GM23338 (cell line): Measurements from ENCODE around the gene RGS19. TPM values are rescaled to one million over a fixed set of nuclear protein-coding genes. Genes with fewer than 3 reads are reported as not detected.

Experiments used
- ATAC-seq: fragments of 200-7000 bp; cut with Tn5 transposase; 3 replicates; pipeline ENCODE4 v1.9.1; 2020
- DNase-seq: peaks from one replicate; pipeline ENCODE4 v3.0.0-alpha.2; 2015; ENCODE audit warnings: low spot score
- H2AFZ ChIP-seq: fragments of 200-600 bp; sonication (generic); 2 replicates; pipeline ENCODE4 v1.8.0; 2016; ENCODE audit warnings: antibody characterized with exemption, mild to moderate bottlenecking, moderate library complexity
- H3F3A ChIP-seq: fragments of 200-600 bp; sonication (generic); replicated peaks from 2 replicates; pipeline ENCODE4 v1.8.0; 2017; ENCODE audit warnings: antibody characterized with exemption, mixed run types, low read depth
- H3K27ac ChIP-seq: fragments of 200-600 bp; sonication (generic); 2 replicates; pipeline ENCODE4 v1.6.1; 2016; ENCODE audit warnings: low read depth
- H3K27me3 ChIP-seq: fragments of 200-600 bp; sonication (generic); 2 replicates; pipeline ENCODE4 v1.8.0; 2016; ENCODE audit warnings: mild to moderate bottlenecking, mixed run types, moderate library complexity; ENCODE audit not compliant: insufficient read depth
- H3K36me3 ChIP-seq: fragments of 200-600 bp; sonication (generic); 2 replicates; pipeline ENCODE4 v1.8.0; 2016; ENCODE audit warnings: mild to moderate bottlenecking; ENCODE audit not compliant: insufficient read depth
- H3K4me1 ChIP-seq: fragments of 200-600 bp; sonication (generic); 2 replicates; pipeline ENCODE4 v1.8.0; 2016; ENCODE audit warnings: mild to moderate bottlenecking, moderate library complexity; ENCODE audit not compliant: insufficient read depth
- H3K4me2 ChIP-seq: fragments of 200-600 bp; sonication (generic); 2 replicates; pipeline ENCODE4 v1.7.1; 2017; ENCODE audit warnings: mixed run types
- H3K4me3 ChIP-seq: fragments of 200-600 bp; sonication (generic); 2 replicates; pipeline ENCODE4 v1.6.1; 2016; ENCODE audit warnings: mixed run types
- H3K79me2 ChIP-seq: fragments of 200-600 bp; sonication (generic); replicated peaks from 2 replicates; pipeline ENCODE4 v1.8.0; 2017; ENCODE audit warnings: mild to moderate bottlenecking; ENCODE audit not compliant: insufficient read depth
- H3K9me2 ChIP-seq: fragments of 200-600 bp; sonication (generic); 2 replicates; pipeline ENCODE4 v1.8.0; 2017; ENCODE audit not compliant: insufficient read depth
- H4K20me1 ChIP-seq: fragments of 200-600 bp; sonication (generic); replicated peaks from 2 replicates; pipeline ENCODE4 v1.8.0; 2017; ENCODE audit warnings: mild to moderate bottlenecking; ENCODE audit not compliant: insufficient read depth
- H3K27ac Mint-ChIP-seq: 2 replicates; pipeline ENCODE4 v1.8.0; 2020; ENCODE audit warnings: inconsistent platforms, mild to moderate bottlenecking, moderate library complexity, mixed read lengths
- H3K27me3 Mint-ChIP-seq: 3 replicates; pipeline ENCODE4 v1.8.0; 2022; ENCODE audit warnings: low read depth, mild to moderate bottlenecking, moderate library complexity, mixed read lengths, inconsistent platforms; ENCODE audit not compliant: insufficient read depth, poor library complexity
- H3K36me3 Mint-ChIP-seq: 3 replicates; pipeline ENCODE4 v1.8.0; 2021; ENCODE audit warnings: low read depth, mild to moderate bottlenecking, inconsistent platforms, moderate library complexity, mixed read lengths
- H3K4me1 Mint-ChIP-seq: 3 replicates; pipeline ENCODE4 v1.8.0; 2020; ENCODE audit warnings: mild to moderate bottlenecking, inconsistent platforms, mixed read lengths
- H3K4me3 Mint-ChIP-seq: 3 replicates; pipeline ENCODE4 v1.8.0; 2021; ENCODE audit warnings: moderate library complexity, mild to moderate bottlenecking, inconsistent platforms, mixed read lengths
- H3K9me3 Mint-ChIP-seq: 3 replicates; pipeline ENCODE4 v1.8.0; 2020; ENCODE audit warnings: moderate library complexity, mild to moderate bottlenecking, inconsistent platforms, mixed read lengths
- CREB1 ChIP-seq: fragments of 250-450 bp; sonication (Bioruptor Pico); IDR thresholded peaks from 2 replicates; pipeline ENCODE4 v1.5.0; 2020; ENCODE audit warnings: low read depth, mild to moderate bottlenecking, moderate library complexity
- EZH2 ChIP-seq: fragments of 200-600 bp; sonication (generic); IDR thresholded peaks from one replicate; pipeline ENCODE4 v1.8.0; 2017; ENCODE audit warnings: antibody characterized with exemption, mild to moderate bottlenecking, low read depth; ENCODE audit not compliant: unreplicated experiment
- EZH2phosphoT487 ChIP-seq: fragments of 200-600 bp; sonication (generic); IDR thresholded peaks from one replicate; pipeline ENCODE4 v1.8.1; 2018; ENCODE audit warnings: antibody characterized with exemption; ENCODE audit not compliant: unreplicated experiment
- JUNB ChIP-seq: IDR thresholded peaks from one replicate; pipeline ENCODE4 v1.6.1; 2016; ENCODE audit warnings: antibody characterized with exemption; ENCODE audit not compliant: unreplicated experiment
- NANOG ChIP-seq: IDR thresholded peaks from 2 replicates; pipeline ENCODE4 v1.6.1; 2016; ENCODE audit warnings: antibody characterized with exemption, borderline replicate concordance
- POLR2AphosphoS5 ChIP-seq: IDR thresholded peaks from 2 replicates; pipeline ENCODE4 v1.6.1; 2016; ENCODE audit warnings: antibody characterized with exemption, low read depth
- STAT1 ChIP-seq: IDR thresholded peaks from one replicate; pipeline ENCODE4 v1.6.1; 2016; ENCODE audit warnings: antibody characterized with exemption; ENCODE audit not compliant: unreplicated experiment
- ZNF114 ChIP-seq: fragments of 250-450 bp; sonication (Bioruptor Pico); IDR thresholded peaks from 2 replicates; pipeline ENCODE4 v1.5.0; 2020; ENCODE audit warnings: mild to moderate bottlenecking, moderate library complexity
- ZNF331 ChIP-seq: fragments of 250-450 bp; sonication (Bioruptor Pico); IDR thresholded peaks from 2 replicates; pipeline ENCODE4 v1.5.0; 2020; ENCODE audit warnings: low read depth, mild to moderate bottlenecking, moderate library complexity
- polyA plus RNA-seq: library from polyadenylated mRNA; unstranded; fragments of >200 nt; fragmentation: Nextera tagmentation; extraction: Ambion mirVana; gene quantifications from 2 replicates; pipeline ENCODE4 v1.2.1, GENCODE V29; 2016
- total RNA-seq: library from RNA; depleted of rRNA; stranded (reverse); fragments of >200 nt; shearing (Covaris generic); gene quantifications from 2 replicates; pipeline ENCODE4 v1.2.3, GENCODE V29; 2014
- TF ChIP-seq, protein P1 (sequence below): IDR thresholded peaks from 2 replicates; pipeline ENCODE4 v1.6.1; 2016; ENCODE audit warnings: antibody characterized with exemption
- TF ChIP-seq, protein P2 (sequence below): fragments of 250-450 bp; sonication (Bioruptor Pico); IDR thresholded peaks from 2 replicates; pipeline ENCODE4 v1.5.0; 2020; ENCODE audit warnings: mild to moderate bottlenecking, moderate library complexity
- TF ChIP-seq, protein P3 (sequence below), 2 experiments: fragments of 200-600 bp in 1 of 2; sonication (generic) in 1 of 2; conservative IDR thresholded peaks; 2 replicates each; pipeline versions ENCODE4 v1.5.1 to v1.6.1; 2016 to 2017; ENCODE audit warnings: antibody characterized with exemption in 2 of 2, low read depth in 2 of 2, mild to moderate bottlenecking in 2 of 2, moderate library complexity in 1 of 2
- TF ChIP-seq, protein P4 (sequence below): IDR thresholded peaks from one replicate; pipeline ENCODE4 v1.6.1; 2018; ENCODE audit warnings: antibody characterized with exemption; ENCODE audit not compliant: unreplicated experiment

The RGS19 gene
- total and polyA plus RNA-seq, 2 experiments from 2014 or later: 13.1 to 19.7 TPM

DNA sequence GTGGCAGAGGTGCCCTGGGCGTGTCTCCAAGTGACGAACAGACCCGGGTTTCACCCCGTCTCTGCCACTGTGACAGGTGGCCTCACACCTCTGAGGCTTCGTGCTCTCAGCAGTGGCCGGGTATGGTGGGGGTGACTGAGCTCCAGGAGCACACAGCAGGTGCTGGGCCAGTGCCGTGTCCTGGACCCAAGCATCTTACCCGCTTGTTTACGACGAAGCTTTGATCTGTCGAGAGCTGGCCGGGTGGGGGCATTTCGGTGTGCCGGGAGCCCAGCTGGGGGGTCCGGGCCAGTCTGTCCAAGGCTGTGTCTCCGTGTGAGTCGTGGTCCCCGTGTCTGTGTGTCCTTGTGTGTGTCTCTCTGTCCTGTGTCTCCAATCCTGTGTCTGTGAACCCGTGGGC, 12.0 kb upstream of the RGS19 start:
- H3K27ac Mint-ChIP-seq: no peak overlapping the region
- H3K4me3 Mint-ChIP-seq: no peak overlapping the region; the same call in 2 of the 3 replicates
- no peak for ATAC-seq
- peaks cover 12% of the 10 kb centered on the region for H3K27me3 Mint-ChIP-seq
- H3K9me3 Mint-ChIP-seq: no peaks in the 10 kb centered on the region; the same call in 2 of the 3 replicates
- Histone ChIP-seq H3K79me2 (no peaks in the 10 kb centered on the region), H4K20me1 (no peaks in the 10 kb centered on the region), H3K4me3 (no peak overlapping the region), H3K9me2 (no peaks in the 10 kb centered on the region), H3K27me3 (no peaks in the 10 kb centered on the region), H3K36me3 (no peaks in the 10 kb centered on the region), H3K4me2 (no peak overlapping the region), H3K4me1 (no peaks in the 10 kb centered on the region), H3K27ac (no peak overlapping the region), H3F3A (no peaks in the 10 kb centered on the region), H2AFZ (no peak overlapping the region)
- DNase-seq: no peak
- H3K4me1 Mint-ChIP-seq: peaks cover 7% of the 10 kb centered on the region
- TF ChIP-seq, protein P1, sequence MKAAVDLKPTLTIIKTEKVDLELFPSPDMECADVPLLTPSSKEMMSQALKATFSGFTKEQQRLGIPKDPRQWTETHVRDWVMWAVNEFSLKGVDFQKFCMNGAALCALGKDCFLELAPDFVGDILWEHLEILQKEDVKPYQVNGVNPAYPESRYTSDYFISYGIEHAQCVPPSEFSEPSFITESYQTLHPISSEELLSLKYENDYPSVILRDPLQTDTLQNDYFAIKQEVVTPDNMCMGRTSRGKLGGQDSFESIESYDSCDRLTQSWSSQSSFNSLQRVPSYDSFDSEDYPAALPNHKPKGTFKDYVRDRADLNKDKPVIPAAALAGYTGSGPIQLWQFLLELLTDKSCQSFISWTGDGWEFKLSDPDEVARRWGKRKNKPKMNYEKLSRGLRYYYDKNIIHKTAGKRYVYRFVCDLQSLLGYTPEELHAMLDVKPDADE: no peak
- no peak for TF ChIP-seq ZNF331
- TF ChIP-seq ZNF114 (CRISPR knock-in tag): no peak
- no peak for TF ChIP-seq CREB1
- TF ChIP-seq, protein P2, sequence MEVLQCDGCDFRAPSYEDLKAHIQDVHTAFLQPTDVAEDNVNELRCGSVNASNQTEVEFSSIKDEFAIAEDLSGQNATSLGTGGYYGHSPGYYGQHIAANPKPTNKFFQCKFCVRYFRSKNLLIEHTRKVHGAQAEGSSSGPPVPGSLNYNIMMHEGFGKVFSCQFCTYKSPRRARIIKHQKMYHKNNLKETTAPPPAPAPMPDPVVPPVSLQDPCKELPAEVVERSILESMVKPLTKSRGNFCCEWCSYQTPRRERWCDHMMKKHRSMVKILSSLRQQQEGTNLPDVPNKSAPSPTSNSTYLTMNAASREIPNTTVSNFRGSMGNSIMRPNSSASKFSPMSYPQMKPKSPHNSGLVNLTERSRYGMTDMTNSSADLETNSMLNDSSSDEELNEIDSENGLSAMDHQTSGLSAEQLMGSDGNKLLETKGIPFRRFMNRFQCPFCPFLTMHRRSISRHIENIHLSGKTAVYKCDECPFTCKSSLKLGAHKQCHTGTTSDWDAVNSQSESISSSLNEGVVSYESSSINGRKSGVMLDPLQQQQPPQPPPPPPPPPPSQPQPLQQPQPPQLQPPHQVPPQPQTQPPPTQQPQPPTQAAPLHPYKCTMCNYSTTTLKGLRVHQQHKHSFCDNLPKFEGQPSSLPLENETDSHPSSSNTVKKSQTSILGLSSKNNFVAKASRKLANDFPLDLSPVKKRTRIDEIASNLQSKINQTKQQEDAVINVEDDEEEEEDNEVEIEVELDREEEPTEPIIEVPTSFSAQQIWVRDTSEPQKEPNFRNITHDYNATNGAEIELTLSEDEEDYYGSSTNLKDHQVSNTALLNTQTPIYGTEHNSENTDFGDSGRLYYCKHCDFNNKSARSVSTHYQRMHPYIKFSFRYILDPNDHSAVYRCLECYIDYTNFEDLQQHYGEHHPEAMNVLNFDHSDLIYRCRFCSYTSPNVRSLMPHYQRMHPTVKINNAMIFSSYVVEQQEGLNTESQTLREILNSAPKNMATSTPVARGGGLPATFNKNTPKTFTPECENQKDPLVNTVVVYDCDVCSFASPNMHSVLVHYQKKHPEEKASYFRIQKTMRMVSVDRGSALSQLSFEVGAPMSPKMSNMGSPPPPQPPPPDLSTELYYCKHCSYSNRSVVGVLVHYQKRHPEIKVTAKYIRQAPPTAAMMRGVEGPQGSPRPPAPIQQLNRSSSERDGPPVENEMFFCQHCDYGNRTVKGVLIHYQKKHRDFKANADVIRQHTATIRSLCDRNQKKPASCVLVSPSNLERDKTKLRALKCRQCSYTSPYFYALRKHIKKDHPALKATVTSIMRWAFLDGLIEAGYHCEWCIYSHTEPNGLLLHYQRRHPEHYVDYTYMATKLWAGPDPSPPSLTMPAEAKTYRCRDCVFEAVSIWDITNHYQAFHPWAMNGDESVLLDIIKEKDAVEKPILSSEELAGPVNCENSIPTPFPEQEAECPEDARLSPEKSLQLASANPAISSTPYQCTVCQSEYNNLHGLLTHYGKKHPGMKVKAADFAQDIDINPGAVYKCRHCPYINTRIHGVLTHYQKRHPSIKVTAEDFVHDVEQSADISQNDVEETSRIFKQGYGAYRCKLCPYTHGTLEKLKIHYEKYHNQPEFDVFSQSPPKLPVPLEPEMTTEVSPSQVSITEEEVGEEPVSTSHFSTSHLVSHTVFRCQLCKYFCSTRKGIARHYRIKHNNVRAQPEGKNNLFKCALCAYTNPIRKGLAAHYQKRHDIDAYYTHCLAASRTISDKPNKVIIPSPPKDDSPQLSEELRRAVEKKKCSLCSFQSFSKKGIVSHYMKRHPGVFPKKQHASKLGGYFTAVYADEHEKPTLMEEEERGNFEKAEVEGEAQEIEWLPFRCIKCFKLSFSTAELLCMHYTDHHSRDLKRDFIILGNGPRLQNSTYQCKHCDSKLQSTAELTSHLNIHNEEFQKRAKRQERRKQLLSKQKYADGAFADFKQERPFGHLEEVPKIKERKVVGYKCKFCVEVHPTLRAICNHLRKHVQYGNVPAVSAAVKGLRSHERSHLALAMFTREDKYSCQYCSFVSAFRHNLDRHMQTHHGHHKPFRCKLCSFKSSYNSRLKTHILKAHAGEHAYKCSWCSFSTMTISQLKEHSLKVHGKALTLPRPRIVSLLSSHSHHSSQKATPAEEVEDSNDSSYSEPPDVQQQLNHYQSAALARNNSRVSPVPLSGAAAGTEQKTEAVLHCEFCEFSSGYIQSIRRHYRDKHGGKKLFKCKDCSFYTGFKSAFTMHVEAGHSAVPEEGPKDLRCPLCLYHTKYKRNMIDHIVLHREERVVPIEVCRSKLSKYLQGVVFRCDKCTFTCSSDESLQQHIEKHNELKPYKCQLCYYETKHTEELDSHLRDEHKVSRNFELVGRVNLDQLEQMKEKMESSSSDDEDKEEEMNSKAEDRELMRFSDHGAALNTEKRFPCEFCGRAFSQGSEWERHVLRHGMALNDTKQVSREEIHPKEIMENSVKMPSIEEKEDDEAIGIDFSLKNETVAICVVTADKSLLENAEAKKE (CRISPR knock-in tag): no peak
- TF ChIP-seq POLR2AphosphoS5: no peak
- TF ChIP-seq, protein P3, sequence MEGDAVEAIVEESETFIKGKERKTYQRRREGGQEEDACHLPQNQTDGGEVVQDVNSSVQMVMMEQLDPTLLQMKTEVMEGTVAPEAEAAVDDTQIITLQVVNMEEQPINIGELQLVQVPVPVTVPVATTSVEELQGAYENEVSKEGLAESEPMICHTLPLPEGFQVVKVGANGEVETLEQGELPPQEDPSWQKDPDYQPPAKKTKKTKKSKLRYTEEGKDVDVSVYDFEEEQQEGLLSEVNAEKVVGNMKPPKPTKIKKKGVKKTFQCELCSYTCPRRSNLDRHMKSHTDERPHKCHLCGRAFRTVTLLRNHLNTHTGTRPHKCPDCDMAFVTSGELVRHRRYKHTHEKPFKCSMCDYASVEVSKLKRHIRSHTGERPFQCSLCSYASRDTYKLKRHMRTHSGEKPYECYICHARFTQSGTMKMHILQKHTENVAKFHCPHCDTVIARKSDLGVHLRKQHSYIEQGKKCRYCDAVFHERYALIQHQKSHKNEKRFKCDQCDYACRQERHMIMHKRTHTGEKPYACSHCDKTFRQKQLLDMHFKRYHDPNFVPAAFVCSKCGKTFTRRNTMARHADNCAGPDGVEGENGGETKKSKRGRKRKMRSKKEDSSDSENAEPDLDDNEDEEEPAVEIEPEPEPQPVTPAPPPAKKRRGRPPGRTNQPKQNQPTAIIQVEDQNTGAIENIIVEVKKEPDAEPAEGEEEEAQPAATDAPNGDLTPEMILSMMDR (conservative IDR thresholded peaks at IDR 0.05; ENCODE audit: low read depth in 2 of 2): no peak
- TF ChIP-seq NANOG: no peak
- TF ChIP-seq, protein P4, sequence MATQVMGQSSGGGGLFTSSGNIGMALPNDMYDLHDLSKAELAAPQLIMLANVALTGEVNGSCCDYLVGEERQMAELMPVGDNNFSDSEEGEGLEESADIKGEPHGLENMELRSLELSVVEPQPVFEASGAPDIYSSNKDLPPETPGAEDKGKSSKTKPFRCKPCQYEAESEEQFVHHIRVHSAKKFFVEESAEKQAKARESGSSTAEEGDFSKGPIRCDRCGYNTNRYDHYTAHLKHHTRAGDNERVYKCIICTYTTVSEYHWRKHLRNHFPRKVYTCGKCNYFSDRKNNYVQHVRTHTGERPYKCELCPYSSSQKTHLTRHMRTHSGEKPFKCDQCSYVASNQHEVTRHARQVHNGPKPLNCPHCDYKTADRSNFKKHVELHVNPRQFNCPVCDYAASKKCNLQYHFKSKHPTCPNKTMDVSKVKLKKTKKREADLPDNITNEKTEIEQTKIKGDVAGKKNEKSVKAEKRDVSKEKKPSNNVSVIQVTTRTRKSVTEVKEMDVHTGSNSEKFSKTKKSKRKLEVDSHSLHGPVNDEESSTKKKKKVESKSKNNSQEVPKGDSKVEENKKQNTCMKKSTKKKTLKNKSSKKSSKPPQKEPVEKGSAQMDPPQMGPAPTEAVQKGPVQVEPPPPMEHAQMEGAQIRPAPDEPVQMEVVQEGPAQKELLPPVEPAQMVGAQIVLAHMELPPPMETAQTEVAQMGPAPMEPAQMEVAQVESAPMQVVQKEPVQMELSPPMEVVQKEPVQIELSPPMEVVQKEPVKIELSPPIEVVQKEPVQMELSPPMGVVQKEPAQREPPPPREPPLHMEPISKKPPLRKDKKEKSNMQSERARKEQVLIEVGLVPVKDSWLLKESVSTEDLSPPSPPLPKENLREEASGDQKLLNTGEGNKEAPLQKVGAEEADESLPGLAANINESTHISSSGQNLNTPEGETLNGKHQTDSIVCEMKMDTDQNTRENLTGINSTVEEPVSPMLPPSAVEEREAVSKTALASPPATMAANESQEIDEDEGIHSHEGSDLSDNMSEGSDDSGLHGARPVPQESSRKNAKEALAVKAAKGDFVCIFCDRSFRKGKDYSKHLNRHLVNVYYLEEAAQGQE: no peak
- TF ChIP-seq EZH2: no peak
- TF ChIP-seq STAT1: no peak
- TF ChIP-seq EZH2phosphoT487: no peak
- TF ChIP-seq JUNB: no peak
- H3K36me3 Mint-ChIP-seq: no peaks in the 10 kb centered on the region; the same call in 2 of the 3 replicates
